Astrocyte of the spinal cord (primary cell): ENCODE measurements around the gene RCVRN.

Experiments used
- DNase-seq: peaks from one replicate; pipeline ENCODE4 v3.0.0; 2011; ENCODE audit warnings: low read depth, low spot score
- H3K4me3 ChIP-seq: 2 replicates; pipeline ENCODE4 v1.5.1; 2011; ENCODE audit warnings: low read depth, mild to moderate bottlenecking, low read length, moderate library complexity
- CTCF ChIP-seq: IDR thresholded peaks from 2 replicates; pipeline ENCODE4 v1.5.1; 2012; ENCODE audit warnings: low read depth, mild to moderate bottlenecking, low read length, inconsistent platforms
- in situ Hi-C: cut with HindIII; loops from 2 replicates; pipeline ENCODE4 v1.10.0; 2017; ENCODE audit warnings: low sequenced_read_pairs

RCVRN gene

GRCh38 chr17:9905078-9905415 is at the start of gene RCVRN:
Gene RCVRN (minus strand): TSS chr17:9905271. CDS start chr17:9905180, 91 bp downstream.
- in situ Hi-C loops, result no loop called here
- TF ChIP-seq CTCF, result no peak
- no peak for DNase-seq
- H3K4me3 ChIP-seq, result no peak within 1 kb of the TSS

GRCh38 chr17:9953492-9953891 is 48.4 kb upstream of the RCVRN start:
- TF ChIP-seq CTCF, result no peak
- in situ Hi-C loops, result no loop called here
- no peak for DNase-seq
- no peak overlapping the region for H3K4me3 ChIP-seq

GRCh38 chr17:9951803-9952202 is 46.7 kb upstream of the RCVRN start:
- no peak overlapping the region for H3K4me3 ChIP-seq
- DNase-seq, result no peak
- in situ Hi-C loops, result no loop called here
- no peak for TF ChIP-seq CTCF

- no peak for DNase-seq
- no peak for TF ChIP-seq CTCF
- in situ Hi-C loops, result no loop called here
- no peak overlapping the region for H3K4me3 ChIP-seq
These were observed 43.9 kb upstream of the RCVRN start for GRCh38 chr17:9948928-9949327.

GRCh38 chr17:9944704-9945103 is 39.6 kb upstream of the RCVRN start:
- no peak overlapping the region for H3K4me3 ChIP-seq
- no peak for DNase-seq
- in situ Hi-C loops, result no loop called here
- no peak for TF ChIP-seq CTCF

GRCh38 chr17:9943343-9943742 is 38.3 kb upstream of the RCVRN start:
- in situ Hi-C loops, result no loop called here

More at GRCh38 chr17:9943343-9943742, 38.3 kb upstream of the RCVRN start:
- no peak overlapping the region for H3K4me3 ChIP-seq
- no peak for TF ChIP-seq CTCF
- no peak for DNase-seq
